ENCODE results near the gene PTPRJ. TPM values are rescaled to one million over a fixed set of nuclear protein-coding genes. Genes with fewer than 3 reads are reported as not detected.

The PTPRJ gene
- total and polyA plus RNA-seq, 2 donors (not counting 1 experiment from before 2014, with no cell fraction given) = 5.3 to 5.8 TPM

DNA sequence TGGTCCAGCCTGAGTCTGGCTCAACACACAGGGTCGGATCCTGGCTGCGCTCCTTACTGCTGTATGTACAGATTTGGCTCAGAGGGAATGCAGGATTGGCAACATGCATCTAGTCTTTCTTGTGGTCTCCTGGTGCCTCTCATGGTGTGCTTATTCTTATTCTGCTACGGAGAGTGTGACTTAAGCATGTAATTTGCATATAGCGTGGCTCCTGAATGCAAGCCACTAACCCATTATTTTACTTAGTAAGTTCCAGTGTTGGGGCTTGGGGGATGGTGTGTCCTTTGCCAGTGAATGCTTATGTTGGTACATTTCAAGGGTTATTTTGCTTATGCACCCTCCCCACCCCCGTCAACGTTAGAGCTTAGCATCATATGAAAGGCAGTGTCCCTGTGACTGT, 51.2 kb downstream of the PTPRJ start:
- no peaks in the 10 kb centered on the region for H4K20me1 ChIP-seq (ENCODE audit: control insufficient read depth, extremely low read depth, insufficient read depth, low read length)
- H3K4me2 ChIP-seq (ENCODE audit: extremely low read depth, insufficient read depth, low read length) = no peak overlapping the region
- H3K36me3 ChIP-seq (ENCODE audit: control insufficient read depth, insufficient read depth, low read length) = no peaks in the 10 kb centered on the region
- no peak overlapping the region for H3K9ac ChIP-seq (ENCODE audit: insufficient read depth, low read length)
- DNase-seq (ENCODE audit: low read depth in 2 of 2) = no peak
- no peak for TF ChIP-seq EZH2 (IDR thresholded peaks at IDR 0.05; ENCODE audit: low read length, missing control alignments)
- H3K4me3 ChIP-seq (replicated peaks in 1 of 4; ENCODE audit: control extremely low read depth in 1 of 4, insufficient read depth in 1 of 4, low read depth in 3 of 4, low read length in 4 of 4) = no peak overlapping the region
- no peak overlapping the region for H3K27ac ChIP-seq (ENCODE audit: insufficient read depth, low read length)
- peaks cover 2% of the 10 kb centered on the region for H3K4me1 ChIP-seq (ENCODE audit: control insufficient read depth, extremely low read depth, insufficient read depth, low read length)
- no peaks in the 10 kb centered on the region for H3K9me3 ChIP-seq (ENCODE audit: control insufficient read depth, insufficient read depth, low read depth, low read length)
- peaks cover 1% of the 10 kb centered on the region for H3K79me2 ChIP-seq (ENCODE audit: control insufficient read depth, insufficient read depth, low read length)
- no peak overlapping the region for H2AFZ ChIP-seq (ENCODE audit: low read length)
- H3K27me3 ChIP-seq (ENCODE audit: control insufficient read depth, insufficient read depth, low read length) = no peaks in the 10 kb centered on the region

DNA sequence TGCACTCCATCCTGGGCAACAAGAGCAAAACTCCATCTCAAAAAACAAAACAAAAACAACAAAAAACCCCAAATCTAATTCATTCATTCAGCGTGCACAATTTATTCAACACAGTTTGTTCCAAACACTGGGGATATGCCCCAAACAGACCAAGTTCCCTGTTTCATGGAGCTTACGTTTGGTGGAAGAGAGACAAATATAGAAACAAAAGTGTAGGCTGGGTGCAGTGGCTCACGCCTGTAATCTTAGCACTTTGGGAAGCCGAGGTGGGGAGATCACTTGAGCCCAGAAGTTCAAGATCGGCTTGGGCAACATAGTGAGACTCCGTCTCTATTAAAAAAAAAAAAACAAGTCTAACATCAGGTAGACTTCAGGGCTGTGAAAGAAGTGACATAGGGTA, 52.4 kb downstream of the PTPRJ start:
- no peak overlapping the region for H3K4me3 ChIP-seq (replicated peaks in 1 of 4; ENCODE audit: control extremely low read depth in 1 of 4, insufficient read depth in 1 of 4, low read depth in 3 of 4, low read length in 4 of 4)
- no peak overlapping the region for H3K27ac ChIP-seq (ENCODE audit: insufficient read depth, low read length)
- DNase-seq (ENCODE audit: low read depth in 2 of 2) = no peak
- H3K4me2 ChIP-seq (ENCODE audit: extremely low read depth, insufficient read depth, low read length) = no peak overlapping the region
- no peaks in the 10 kb centered on the region for H3K27me3 ChIP-seq (ENCODE audit: control insufficient read depth, insufficient read depth, low read length)
- no peak overlapping the region for H3K9ac ChIP-seq (ENCODE audit: insufficient read depth, low read length)
- TF ChIP-seq CTCF (conservative IDR thresholded peaks at IDR 0.05 in 1 of 2, IDR thresholded peaks at IDR 0.05 in 1 of 2; ENCODE audit: low read depth in 1 of 2, low read length in 2 of 2) = no peak
- no peak for TF ChIP-seq EZH2 (IDR thresholded peaks at IDR 0.05; ENCODE audit: low read length, missing control alignments)
- H2AFZ ChIP-seq (ENCODE audit: low read length) = no peak overlapping the region
- H3K9me3 ChIP-seq (ENCODE audit: control insufficient read depth, insufficient read depth, low read depth, low read length) = no peaks in the 10 kb centered on the region
- H3K4me1 ChIP-seq (ENCODE audit: control insufficient read depth, extremely low read depth, insufficient read depth, low read length) = peaks cover 3% of the 10 kb centered on the region
- no peaks in the 10 kb centered on the region for H3K36me3 ChIP-seq (ENCODE audit: control insufficient read depth, insufficient read depth, low read length)
- peaks cover 1% of the 10 kb centered on the region for H3K79me2 ChIP-seq (ENCODE audit: control insufficient read depth, insufficient read depth, low read length)
- H4K20me1 ChIP-seq (ENCODE audit: control insufficient read depth, extremely low read depth, insufficient read depth, low read length) = no peaks in the 10 kb centered on the region

DNA sequence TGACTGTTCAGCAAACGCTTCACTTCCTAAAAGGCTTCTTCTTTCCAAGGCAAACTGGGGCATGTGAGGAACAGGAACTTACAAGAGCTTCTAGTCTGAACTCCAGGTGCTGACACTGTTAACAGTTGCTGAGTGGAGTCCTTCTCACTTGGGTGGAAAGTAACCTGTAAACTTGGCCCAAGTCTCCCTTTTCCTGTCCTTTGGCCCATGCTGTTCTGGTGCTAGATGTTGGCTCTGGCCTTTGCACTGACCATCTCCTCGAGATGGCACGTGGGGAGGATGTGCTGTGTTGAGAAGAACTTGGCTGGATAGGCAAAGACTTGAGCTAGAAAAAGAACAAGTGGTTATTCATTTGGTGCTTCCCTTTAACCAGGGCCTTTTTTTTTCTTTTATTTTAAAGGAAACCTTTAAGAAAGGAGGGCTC, 53.6 kb downstream of the PTPRJ start:
- H3K27ac ChIP-seq (ENCODE audit: insufficient read depth, low read length) = no peak overlapping the region
- no peak overlapping the region for H3K9ac ChIP-seq (ENCODE audit: insufficient read depth, low read length)
- no peaks in the 10 kb centered on the region for H4K20me1 ChIP-seq (ENCODE audit: control insufficient read depth, extremely low read depth, insufficient read depth, low read length)
- no peak overlapping the region for H3K4me2 ChIP-seq (ENCODE audit: extremely low read depth, insufficient read depth, low read length)
- H3K4me1 ChIP-seq (ENCODE audit: control insufficient read depth, extremely low read depth, insufficient read depth, low read length) = peaks cover 3% of the 10 kb centered on the region
- H3K4me3 ChIP-seq (replicated peaks in 1 of 4; ENCODE audit: control extremely low read depth in 1 of 4, insufficient read depth in 1 of 4, low read depth in 3 of 4, low read length in 4 of 4) = no peak overlapping the region
- H2AFZ ChIP-seq (ENCODE audit: low read length) = no peak overlapping the region
- H3K9me3 ChIP-seq (ENCODE audit: control insufficient read depth, insufficient read depth, low read depth, low read length) = no peaks in the 10 kb centered on the region
- TF ChIP-seq EZH2 (IDR thresholded peaks at IDR 0.05; ENCODE audit: low read length, missing control alignments) = no peak
- no peak for TF ChIP-seq CTCF (conservative IDR thresholded peaks at IDR 0.05 in 1 of 2, IDR thresholded peaks at IDR 0.05 in 1 of 2; ENCODE audit: low read depth in 1 of 2, low read length in 2 of 2)
- DNase-seq (ENCODE audit: low read depth in 2 of 2) = no peak
- no peaks in the 10 kb centered on the region for H3K27me3 ChIP-seq (ENCODE audit: control insufficient read depth, insufficient read depth, low read length)
- no peaks in the 10 kb centered on the region for H3K36me3 ChIP-seq (ENCODE audit: control insufficient read depth, insufficient read depth, low read length)
- H3K79me2 ChIP-seq (ENCODE audit: control insufficient read depth, insufficient read depth, low read length) = peaks cover 1% of the 10 kb centered on the region
